Hepatocyte (in vitro differentiated cells): ENCODE results near the gene SOCS3. TPM values are rescaled to one million over a fixed set of nuclear protein-coding genes. Genes with fewer than 3 reads are reported as not detected.
"Not testable (repeated sequence)": the region's sequence is repeated elsewhere in the genome, so short reads cannot be mapped to it uniquely, and the experiment has no call there.

Source experiments
- DNase-seq: peaks from one replicate; pipeline ENCODE4 v3.0.0-alpha.2; 2016; ENCODE audit warnings: low spot score
- H2AFZ ChIP-seq: fragments of 200-600 bp; sonication (generic); 2 replicates; pipeline ENCODE4 v1.6.0; 2016; ENCODE audit warnings: antibody characterized with exemption, mild to moderate bottlenecking
- H3K27ac ChIP-seq: fragments of 200-600 bp; sonication (generic); 2 replicates; pipeline ENCODE4 v1.5.1; 2016; ENCODE audit warnings: mild to moderate bottlenecking
- H3K27me3 ChIP-seq: fragments of 200-600 bp; sonication (generic); 2 replicates; pipeline ENCODE4 v1.6.1; 2016
- H3K36me3 ChIP-seq: fragments of 200-600 bp; sonication (generic); replicated peaks from 2 replicates; pipeline ENCODE4 v1.5.1; 2016; ENCODE audit warnings: low read depth; ENCODE audit not compliant: insufficient read depth
- H3K4me1 ChIP-seq: fragments of 200-600 bp; sonication (generic); 2 replicates; pipeline ENCODE4 v1.5.1; 2016; ENCODE audit warnings: mild to moderate bottlenecking, moderate library complexity; ENCODE audit not compliant: insufficient read depth
- H3K4me2 ChIP-seq: fragments of 200-600 bp; sonication (generic); 2 replicates; pipeline ENCODE4 v1.6.0; 2016
- H3K4me3 ChIP-seq: fragments of 200-600 bp; sonication (generic); 2 replicates; pipeline ENCODE4 v1.5.1; 2016; ENCODE audit warnings: mild to moderate bottlenecking
- H3K79me2 ChIP-seq: fragments of 200-600 bp; sonication (generic); 2 replicates; pipeline ENCODE4 v1.6.0; 2017; ENCODE audit warnings: mild to moderate bottlenecking
- H3K9me2 ChIP-seq: fragments of 200-600 bp; sonication (generic); replicated peaks from 2 replicates; pipeline ENCODE4 v1.6.0; 2017; ENCODE audit warnings: mild to moderate bottlenecking; ENCODE audit not compliant: insufficient read depth
- H3K9me3 ChIP-seq: fragments of 200-600 bp; sonication (generic); 2 replicates; pipeline ENCODE4 v1.5.1; 2016; ENCODE audit warnings: low read depth, mild to moderate bottlenecking
- H4K20me1 ChIP-seq: fragments of 200-600 bp; sonication (generic); 2 replicates; pipeline ENCODE4 v1.6.0; 2016; ENCODE audit warnings: mild to moderate bottlenecking; ENCODE audit not compliant: insufficient read depth, poor library complexity, severe bottlenecking
- CTCF ChIP-seq: fragments of 200-600 bp; sonication (generic); IDR thresholded peaks from 2 replicates; pipeline ENCODE4 v1.5.1; 2016; ENCODE audit warnings: antibody characterized with exemption, mild to moderate bottlenecking; ENCODE audit not compliant: poor library complexity
- EZH2 ChIP-seq: fragments of 200-600 bp; sonication (generic); IDR thresholded peaks from 2 replicates; pipeline ENCODE4 v1.6.1; 2016; ENCODE audit warnings: antibody characterized with exemption, mild to moderate bottlenecking, borderline replicate concordance
- EZH2phosphoT487 ChIP-seq: fragments of 200-600 bp; sonication (generic); IDR thresholded peaks from one replicate; pipeline ENCODE4 v1.6.1; 2018; ENCODE audit warnings: antibody characterized with exemption, mild to moderate bottlenecking, low read depth, moderate library complexity; ENCODE audit not compliant: unreplicated experiment, severe bottlenecking
- WGBS: methylation state at CpG from one replicate; pipeline ENCODE4 v1.1.6; 2016; ENCODE audit warnings: low lambda C conversion rate; ENCODE audit errors: missing lambda C conversion rate; 5-methylcytosine and 5-hydroxymethylcytosine counted together
- polyA plus RNA-seq: library from polyadenylated mRNA; unstranded; fragments of >200 nt; fragmentation: Nextera tagmentation; extraction: Ambion mirVana; gene quantifications from 2 replicates; pipeline ENCODE4 v1.2.1, GENCODE V29; 2016
- total RNA-seq: library from RNA; depleted of rRNA; stranded (reverse); fragments of >200 nt; gene quantifications from 2 replicates; pipeline ENCODE4 v1.2.3, GENCODE V29; 2014

SOCS3 gene
- total and polyA plus RNA-seq, 2 experiments from 2014 or later: 172 to 181 TPM

DNA sequence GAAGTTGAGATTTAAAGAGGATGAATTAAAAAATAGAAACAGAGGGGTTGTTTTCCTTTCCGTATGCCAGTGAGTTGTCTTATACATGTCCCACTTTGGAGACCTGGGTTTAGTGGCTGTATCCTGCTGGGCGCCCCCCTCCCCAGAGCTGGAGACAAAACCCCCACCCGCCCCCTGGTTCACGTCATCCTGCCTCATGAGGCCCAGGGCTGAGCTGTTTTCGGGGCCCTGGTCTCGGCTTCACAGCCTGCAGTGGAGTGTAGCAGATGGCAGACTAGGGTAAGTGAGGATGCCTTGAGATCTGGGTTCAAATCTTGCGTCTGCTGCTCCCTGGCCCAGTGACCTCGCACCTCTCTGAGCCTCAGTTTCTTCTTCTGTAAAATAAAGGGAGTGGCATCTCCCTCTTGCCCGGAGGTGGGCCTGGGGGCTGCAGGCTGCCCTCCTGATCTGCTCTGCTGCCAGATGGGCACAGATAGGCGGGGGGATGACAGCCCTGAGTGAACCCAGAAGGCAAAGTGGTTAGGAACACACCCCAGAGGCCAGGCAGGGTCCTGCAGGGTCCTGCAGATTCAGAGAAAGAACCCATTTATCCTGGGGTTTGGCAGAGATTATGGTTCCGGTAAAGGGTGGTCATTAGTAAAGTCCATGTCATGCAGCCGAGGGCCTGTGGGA lies 45.1 kb downstream of the SOCS3 start:
- WGBS: 78% methylated on average over 12 of the region's 12 CpGs
- no peaks in the 10 kb centered on the region for H3K27me3 ChIP-seq
- no peak for TF ChIP-seq CTCF
- no peak for TF ChIP-seq EZH2
- no peak for TF ChIP-seq EZH2phosphoT487
- peak overlapping the region; percentile 92 for H3K4me2 ChIP-seq
- H2AFZ ChIP-seq: no peak overlapping the region
- no peaks in the 10 kb centered on the region for H3K9me2 ChIP-seq
- H3K36me3 ChIP-seq: no peaks in the 10 kb centered on the region
- H3K79me2 ChIP-seq: no peaks in the 10 kb centered on the region
- peak overlapping the region; percentile 98 for H3K27ac ChIP-seq
- H3K4me1 ChIP-seq: peaks cover 36% of the 10 kb centered on the region
- no peaks in the 10 kb centered on the region for H4K20me1 ChIP-seq
- H3K9me3 ChIP-seq: no peaks in the 10 kb centered on the region
- no peak overlapping the region for H3K4me3 ChIP-seq
- no peak for DNase-seq

DNA sequence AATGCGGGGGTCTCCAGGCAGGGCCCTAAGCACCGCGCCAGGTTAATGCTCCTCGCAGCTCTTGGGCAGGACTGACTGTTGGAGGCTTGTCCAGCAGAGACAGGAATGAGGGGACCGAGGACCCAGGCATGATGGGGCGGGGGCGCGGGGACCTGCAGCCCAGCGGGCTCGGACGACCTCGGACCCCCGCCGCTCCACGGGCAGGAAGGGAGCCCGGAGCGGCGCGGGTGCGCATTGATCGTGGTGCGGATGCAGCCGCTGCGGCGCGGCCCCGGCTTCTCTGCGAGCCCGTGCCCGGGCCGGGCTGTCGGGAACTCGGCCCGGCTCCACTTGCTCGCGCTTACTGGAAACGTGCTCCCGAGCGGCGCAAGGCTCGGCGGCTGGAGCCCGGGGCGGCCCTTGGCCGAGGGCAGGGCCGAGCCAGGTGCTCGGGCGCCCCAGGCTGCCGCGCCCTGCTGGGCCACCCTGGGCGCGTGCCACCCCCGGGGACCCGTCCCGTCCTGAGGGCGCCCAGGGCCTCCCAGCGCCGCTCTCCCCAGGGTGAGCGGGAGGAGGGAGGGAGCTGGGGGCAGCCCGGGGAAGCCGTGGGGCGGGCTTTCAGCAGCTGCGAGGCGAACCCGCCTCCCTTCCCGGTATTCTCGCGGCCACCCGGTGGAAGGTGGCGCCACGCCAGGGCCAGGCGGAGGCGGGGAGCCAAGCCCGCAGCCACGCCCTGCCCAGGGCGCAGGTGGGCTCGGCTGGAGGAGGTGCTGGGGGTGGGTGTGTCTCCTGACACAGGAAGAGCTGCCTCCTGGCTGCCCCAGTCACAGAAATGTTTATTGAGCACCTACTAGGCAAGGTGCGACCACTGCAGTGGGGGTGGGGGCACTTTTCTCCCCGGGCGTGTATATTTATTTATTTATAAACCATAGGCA lies 45.9 kb downstream of the SOCS3 start:
- Histone ChIP-seq H2AFZ (peak overlapping the region; percentile 45), H3K4me2 (peak overlapping the region; percentile 92), H3K36me3 (no peaks in the 10 kb centered on the region), H3K4me3 (peak overlapping the region; percentile 15), H3K27me3 (no peaks in the 10 kb centered on the region), H3K79me2 (no peaks in the 10 kb centered on the region), H4K20me1 (no peaks in the 10 kb centered on the region), H3K27ac (peak overlapping the region; percentile 98), H3K9me3 (no peaks in the 10 kb centered on the region), H3K9me2 (no peaks in the 10 kb centered on the region), H3K4me1 (peaks cover 36% of the 10 kb centered on the region)
- 5% methylated on average over 39 of the region's 80 CpGs for WGBS
- TF ChIP-seq CTCF (no peak), EZH2 (no peak), EZH2phosphoT487 (no peak)
- DNase-seq: peak; percentile 94

- not testable (repeated sequence) for H3K9me2 ChIP-seq, H3K27ac ChIP-seq, H3K9me3 ChIP-seq, H3K27me3 ChIP-seq, H3K4me2 ChIP-seq, DNase-seq, H4K20me1 ChIP-seq, H3K4me1 ChIP-seq, H3K36me3 ChIP-seq, H3K79me2 ChIP-seq, H2AFZ ChIP-seq, H3K4me3 ChIP-seq
- 95% methylated on average over 12 of the region's 12 CpGs for WGBS
Observed at GRCh38 chr17:78309659-78310255, 50.1 kb downstream of the SOCS3 start.
